GM18951 (cell line): ENCODE data around the gene ALPK3.

Experiments used
- POLR2A ChIP-seq: IDR thresholded peaks from 4 replicates; pipeline ENCODE4 v1.6.1; 2011; ENCODE audit warnings: mild to moderate bottlenecking; ENCODE audit not compliant: insufficient read length, insufficient read depth; ENCODE audit errors: extremely low read depth
- in situ Hi-C: fragments of 300-500 bp; cut with MboI; formaldehyde crosslinking; loops from one replicate; pipeline ENCODE4 v1.12.0; 2022; ENCODE audit warnings: low sequenced_read_pairs, mixed read lengths, inconsistent platforms; ENCODE audit not compliant: unreplicated experiment

Gene ALPK3

GRCh38 chr15:84872009-84872910 lies 55.1 kb downstream of the ALPK3 start:
- in situ Hi-C loops: no loop called here
- no peak for TF ChIP-seq POLR2A

- TF ChIP-seq POLR2A: no peak
- in situ Hi-C loops: no loop called here
These were observed 56.8 kb downstream of the ALPK3 start for GRCh38 chr15:84873997-84874396.

- in situ Hi-C loops: loop anchor here (25.0 kb wide), 1 partner anchor 288 kb away; no protein-coding TSS in a partner anchor
These were observed 58.0 kb downstream of the ALPK3 start for GRCh38 chr15:84874981-84875699.

GRCh38 chr15:84876269-84876668 lies 59.1 kb downstream of the ALPK3 start:
- no peak for TF ChIP-seq POLR2A
- in situ Hi-C loops: loop anchor here (25.0 kb wide), 1 partner anchor 289 kb away; no protein-coding TSS in a partner anchor

More at GRCh38 chr15:84874981-84875699, 58.0 kb downstream of the ALPK3 start:
- no peak for TF ChIP-seq POLR2A

GRCh38 chr15:84877701-84878100 lies 60.5 kb downstream of the ALPK3 start:
- in situ Hi-C loops: loop anchor here (25.0 kb wide), 1 partner anchor 290 kb away; no protein-coding TSS in a partner anchor

GRCh38 chr15:84878504-84878903 lies 61.3 kb downstream of the ALPK3 start:
- no peak for TF ChIP-seq POLR2A
- in situ Hi-C loops: loop anchor here (25.0 kb wide), 1 partner anchor 291 kb away; no protein-coding TSS in a partner anchor

- in situ Hi-C loops: loop anchor here (25.0 kb wide), 1 partner anchor 292 kb away; no protein-coding TSS in a partner anchor
- TF ChIP-seq POLR2A: no peak
These were observed 62.1 kb downstream of the ALPK3 start for GRCh38 chr15:84879088-84879780.

GRCh38 chr15:84880007-84880406 lies 62.9 kb downstream of the ALPK3 start:
- TF ChIP-seq POLR2A: no peak
- in situ Hi-C loops: loop anchor here (25.0 kb wide), 1 partner anchor 293 kb away; no protein-coding TSS in a partner anchor

GRCh38 chr15:84880822-84881519 lies 63.8 kb downstream of the ALPK3 start:
- in situ Hi-C loops: loop anchor here (25.0 kb wide), 1 partner anchor 294 kb away; no protein-coding TSS in a partner anchor
- TF ChIP-seq POLR2A: no peak

GRCh38 chr15:84881520-84881830 lies 64.3 kb downstream of the ALPK3 start:
- in situ Hi-C loops: loop anchor here (25.0 kb wide), 1 partner anchor 294 kb away; no protein-coding TSS in a partner anchor
- TF ChIP-seq POLR2A: no peak

GRCh38 chr15:84883466-84883865 lies 66.3 kb downstream of the ALPK3 start:
- no peak for TF ChIP-seq POLR2A
- in situ Hi-C loops: loop anchor here (25.0 kb wide), 1 partner anchor 296 kb away; no protein-coding TSS in a partner anchor
